Measurements from ENCODE around the gene ZNF106. TPM values are rescaled to one million over a fixed set of nuclear protein-coding genes. Genes with fewer than 3 reads are reported as not detected.
A peak's percentile ranks its signal among the peaks of the same experiment; 100 is the strongest.

ZNF106 gene
- total RNA-seq, 1 experiment from 2014 or later = 73.4 TPM

GRCh38 chr15:42523331-42523730, 32.4 kb upstream of the ZNF106 start:
- H3K9me3 ChIP-seq (ENCODE audit: insufficient read depth, low read depth) = no peaks in the 10 kb centered on the region
- POLR2A ChIA-PET (ENCODE audit: unreplicated experiment) = no interaction called here
- CTCF ChIA-PET = no interaction called here
- TF ChIP-seq CTCF (conservative IDR thresholded peaks at IDR 0.05) (no peak), EZH2 (IDR thresholded peaks at IDR 0.05; ENCODE audit: low read depth) (no peak)
- H3K79me2 ChIP-seq (ENCODE audit: low read depth) = no peaks in the 10 kb centered on the region
- H3K4me2 ChIP-seq = no peak overlapping the region
- H3K4me1 ChIP-seq (replicated peaks; ENCODE audit: insufficient read depth) = no peaks in the 10 kb centered on the region
- no peak overlapping the region for H3K27ac ChIP-seq
- H3K4me3 ChIP-seq = no peak overlapping the region
- H4K20me1 ChIP-seq (ENCODE audit: insufficient read depth) = no peaks in the 10 kb centered on the region
- no TSS peak for BruUV-seq (replicated peaks)
- no peak overlapping the region for H2AFZ ChIP-seq
- no peaks in the 10 kb centered on the region for H3K27me3 ChIP-seq (ENCODE audit: insufficient read depth, low read depth)
- H3F3A ChIP-seq (ENCODE audit: insufficient read depth, low read depth) = no peaks in the 10 kb centered on the region
- intact Hi-C loops (cut with micrococcal nuclease; ENCODE audit: unreplicated experiment) = no loop called here
- H3K36me3 ChIP-seq (ENCODE audit: low read depth) = no peaks in the 10 kb centered on the region
- H3K9me2 ChIP-seq (ENCODE audit: insufficient read depth) = no peaks in the 10 kb centered on the region
- DNase-seq = no peak

- ChIA-PET CTCF (no interaction called here), POLR2A (ENCODE audit: unreplicated experiment) (interaction anchor here (0.6 to 0.7 kb wide), 4 partner anchors 11 to 613 kb away, joined by 5 to 11 read pairs (median 6); no protein-coding TSS in a partner anchor)
- Histone ChIP-seq H3K36me3 (ENCODE audit: low read depth) (no peaks in the 10 kb centered on the region), H3K27ac (no peak overlapping the region), H3F3A (ENCODE audit: insufficient read depth, low read depth) (no peaks in the 10 kb centered on the region), H4K20me1 (ENCODE audit: insufficient read depth) (no peaks in the 10 kb centered on the region), H3K9me2 (ENCODE audit: insufficient read depth) (no peaks in the 10 kb centered on the region), H3K4me3 (no peak overlapping the region), H3K27me3 (ENCODE audit: insufficient read depth, low read depth) (no peaks in the 10 kb centered on the region), H3K4me2 (no peak overlapping the region), H2AFZ (no peak overlapping the region), H3K79me2 (ENCODE audit: low read depth) (no peaks in the 10 kb centered on the region), H3K9me3 (ENCODE audit: insufficient read depth, low read depth) (no peaks in the 10 kb centered on the region), H3K4me1 (replicated peaks; ENCODE audit: insufficient read depth) (no peaks in the 10 kb centered on the region)
- DNase-seq = peak in 1 of 2 experiments; percentile 66
- TF ChIP-seq CTCF (conservative IDR thresholded peaks at IDR 0.05) (no peak), EZH2 (IDR thresholded peaks at IDR 0.05; ENCODE audit: low read depth) (no peak)
- BruUV-seq (replicated peaks) = no TSS peak
- intact Hi-C loops (cut with micrococcal nuclease; ENCODE audit: unreplicated experiment) = loop anchor here (2.0 kb wide), 1 partner anchor 16 kb away; the partner anchor contains the start of gene SNAP23
These were observed 20.1 kb upstream of the ZNF106 start for GRCh38 chr15:42511007-42511391.

GRCh38 chr15:42510258-42511006, 19.5 kb upstream of the ZNF106 start:
- ChIA-PET POLR2A (ENCODE audit: unreplicated experiment) (interaction anchor here (0.6 to 0.7 kb wide), 7 partner anchors 11 to 861 kb away, joined by 4 to 11 read pairs (median 5); partner anchors contain the start of genes TUBGCP4, ZNF106 and ZSCAN29), CTCF (no interaction called here)
- Histone ChIP-seq H3K4me1 (replicated peaks; ENCODE audit: insufficient read depth) (no peaks in the 10 kb centered on the region), H3K4me3 (no peak overlapping the region), H3K27ac (no peak overlapping the region), H3K79me2 (ENCODE audit: low read depth) (no peaks in the 10 kb centered on the region), H4K20me1 (ENCODE audit: insufficient read depth) (no peaks in the 10 kb centered on the region), H3K9me2 (ENCODE audit: insufficient read depth) (no peaks in the 10 kb centered on the region), H3K36me3 (ENCODE audit: low read depth) (no peaks in the 10 kb centered on the region), H3K27me3 (ENCODE audit: insufficient read depth, low read depth) (no peaks in the 10 kb centered on the region), H3K4me2 (no peak overlapping the region), H3F3A (ENCODE audit: insufficient read depth, low read depth) (no peaks in the 10 kb centered on the region), H2AFZ (no peak overlapping the region), H3K9me3 (ENCODE audit: insufficient read depth, low read depth) (no peaks in the 10 kb centered on the region)
- BruUV-seq (replicated peaks) = no TSS peak
- intact Hi-C loops (cut with micrococcal nuclease; ENCODE audit: unreplicated experiment) = loop anchor here (2.0 kb wide), 1 partner anchor 16 kb away; the partner anchor contains the start of gene SNAP23
- TF ChIP-seq CTCF (conservative IDR thresholded peaks at IDR 0.05) (no peak), EZH2 (IDR thresholded peaks at IDR 0.05; ENCODE audit: low read depth) (no peak)
- peak in 1 of 2 experiments; percentile 38 for DNase-seq

Measured in PC-9 (cell line).